H9 (cell line): ENCODE measurements around the gene ERC2. TPM values are rescaled to one million over a fixed set of nuclear protein-coding genes. Genes with fewer than 3 reads are reported as not detected.
A peak's percentile ranks its signal among the peaks of the same experiment; 100 is the strongest.

Experiments
- DNase-seq: peaks from one replicate; pipeline ENCODE4 v3.0.0-alpha.2; 2017
- H2AFZ ChIP-seq: one replicate; pipeline ENCODE4 v1.6.1; 2013; ENCODE audit warnings: mild to moderate bottlenecking, low read length, control low read depth, moderate library complexity
- H2AK5ac ChIP-seq: 2 replicates; pipeline ENCODE4 v1.6.1; 2013; ENCODE audit warnings: low read length, control low read depth, mixed read lengths; ENCODE audit not compliant: insufficient read length
- H2BK120ac ChIP-seq: one replicate; pipeline ENCODE4 v1.6.1; 2013; ENCODE audit warnings: low read depth, mild to moderate bottlenecking, low read length, control low read depth, inconsistent platforms; ENCODE audit not compliant: poor library complexity, severe bottlenecking
- H2BK12ac ChIP-seq: 2 replicates; pipeline ENCODE4 v1.6.1; 2013; ENCODE audit warnings: low read length, control low read depth, mixed read lengths, low read depth; ENCODE audit not compliant: insufficient read length
- H2BK15ac ChIP-seq: 2 replicates; pipeline ENCODE4 v1.6.1; 2013; ENCODE audit warnings: low read depth, low read length, control low read depth
- H2BK20ac ChIP-seq: one replicate; pipeline ENCODE4 v1.6.1; 2013; ENCODE audit warnings: low read depth, mild to moderate bottlenecking, low read length, control low read depth, inconsistent platforms; ENCODE audit not compliant: poor library complexity, severe bottlenecking
- H2BK5ac ChIP-seq: 2 replicates; pipeline ENCODE4 v1.6.1; 2013; ENCODE audit warnings: low read length, control low read depth, mixed read lengths; ENCODE audit not compliant: insufficient read length
- H3K14ac ChIP-seq: 2 replicates; pipeline ENCODE4 v1.6.1; 2013; ENCODE audit warnings: low read length, control low read depth; ENCODE audit not compliant: insufficient read depth
- H3K18ac ChIP-seq: 2 replicates; pipeline ENCODE4 v1.6.1; 2013; ENCODE audit warnings: low read depth, mild to moderate bottlenecking, mixed read lengths, low read length, control low read depth; ENCODE audit not compliant: insufficient read length
- H3K23ac ChIP-seq: 2 replicates; pipeline ENCODE4 v1.6.1; 2013; ENCODE audit warnings: low read length, control low read depth, mixed read lengths, low read depth; ENCODE audit not compliant: insufficient read length
- H3K23me2 ChIP-seq: 2 replicates; pipeline ENCODE4 v1.6.1; 2013; ENCODE audit warnings: low read depth, mild to moderate bottlenecking, mixed read lengths, low read length, control low read depth; ENCODE audit not compliant: insufficient read length, poor library complexity, severe bottlenecking
- H3K27ac ChIP-seq: 2 replicates; pipeline ENCODE4 v1.5.1; 2013; ENCODE audit warnings: low read length, control low read depth, mixed read lengths, low read depth; ENCODE audit not compliant: insufficient read length
- H3K27me3 ChIP-seq: 2 replicates; pipeline ENCODE4 v1.6.1; 2013; ENCODE audit warnings: low read length, control low read depth, inconsistent platforms; ENCODE audit not compliant: insufficient read depth
- H3K4ac ChIP-seq: 2 replicates; pipeline ENCODE4 v1.6.1; 2013; ENCODE audit warnings: low read depth, mild to moderate bottlenecking, control low read depth, inconsistent platforms, low read length, moderate library complexity
- H3K4me1 ChIP-seq: 2 replicates; pipeline ENCODE4 v1.6.1; 2013; ENCODE audit warnings: low read length, control low read depth, inconsistent platforms; ENCODE audit not compliant: insufficient read depth
- H3K4me2 ChIP-seq: 2 replicates; pipeline ENCODE4 v1.6.1; 2013; ENCODE audit warnings: low read length, control low read depth, mixed read lengths; ENCODE audit not compliant: insufficient read length, insufficient read depth
- H3K56ac ChIP-seq: 2 replicates; pipeline ENCODE4 v1.6.1; 2013; ENCODE audit warnings: low read depth, mild to moderate bottlenecking, mixed read lengths, low read length, control low read depth; ENCODE audit not compliant: insufficient read length
- H3K79me1 ChIP-seq: 2 replicates; pipeline ENCODE4 v1.6.1; 2013; ENCODE audit warnings: low read depth, mild to moderate bottlenecking, moderate library complexity, low read length, control low read depth, inconsistent platforms; ENCODE audit not compliant: insufficient read depth, poor library complexity, severe bottlenecking
- H3K79me2 ChIP-seq: 2 replicates; pipeline ENCODE4 v1.6.1; 2013; ENCODE audit warnings: low read length, control low read depth, inconsistent platforms; ENCODE audit not compliant: insufficient read depth
- H3K9ac ChIP-seq: 2 replicates; pipeline ENCODE4 v1.6.1; 2013; ENCODE audit warnings: low read length, control low read depth, mixed read lengths; ENCODE audit not compliant: insufficient read length; ENCODE audit errors: extremely low read depth
- H3K9me3 ChIP-seq: one replicate; pipeline ENCODE4 v1.6.1; 2013; ENCODE audit warnings: low read depth, low read length, inconsistent platforms; ENCODE audit not compliant: control insufficient read depth
- H3T11ph ChIP-seq: one replicate; pipeline ENCODE4 v1.6.1; 2013; ENCODE audit warnings: mild to moderate bottlenecking, low read length, control low read depth, inconsistent platforms
- H4K20me1 ChIP-seq: one replicate; pipeline ENCODE4 v1.6.1; 2013; ENCODE audit not compliant: control insufficient read depth, insufficient read length, insufficient read depth
- H4K5ac ChIP-seq: 2 replicates; pipeline ENCODE4 v1.6.1; 2013; ENCODE audit warnings: low read depth, mild to moderate bottlenecking, mixed read lengths, low read length, control low read depth; ENCODE audit not compliant: insufficient read length
- H4K8ac ChIP-seq: replicated peaks from 2 replicates; pipeline ENCODE4 v1.6.1; 2013; ENCODE audit warnings: low read length, control low read depth, mixed read lengths, low read depth; ENCODE audit not compliant: insufficient read length
- H4K91ac ChIP-seq: 2 replicates; pipeline ENCODE4 v1.6.1; 2013; ENCODE audit warnings: low read depth, mild to moderate bottlenecking, moderate library complexity, mixed read lengths, low read length, control low read depth; ENCODE audit not compliant: insufficient read length
- H3K27ac Mint-ChIP-seq, 3 experiments: 2 replicates in 2 of 3; 3 replicates in 1 of 3; pipeline ENCODE4 v1.8.0; 2020 to 2021; ENCODE audit warnings: mixed read lengths in 3 of 3, mild to moderate bottlenecking in 1 of 3, moderate library complexity in 1 of 3
- H3K27me3 Mint-ChIP-seq: 2 replicates; pipeline ENCODE4 v1.8.0; 2021; ENCODE audit warnings: low read depth, mild to moderate bottlenecking, moderate library complexity, mixed read lengths
- H3K36me3 Mint-ChIP-seq, 3 experiments: 2 replicates in 2 of 3; 3 replicates in 1 of 3; pipeline ENCODE4 v1.8.0; 2020 to 2021; ENCODE audit warnings: low read depth in 3 of 3, mixed read lengths in 3 of 3; ENCODE audit not compliant: insufficient read depth in 1 of 3
- H3K4me1 Mint-ChIP-seq, 2 experiments: 2 replicates each; pipeline ENCODE4 v1.8.0; 2020; ENCODE audit warnings: mixed read lengths in 2 of 2
- H3K4me3 Mint-ChIP-seq, 2 experiments: 2 replicates in 1 of 2; 3 replicates in 1 of 2; pipeline ENCODE4 v1.8.0; 2020 to 2021; ENCODE audit warnings: mild to moderate bottlenecking in 2 of 2, mixed read lengths in 2 of 2, moderate library complexity in 1 of 2
- H3K9me3 Mint-ChIP-seq, 2 experiments: 2 replicates in 1 of 2; 3 replicates in 1 of 2; pipeline ENCODE4 v1.8.0; 2020; ENCODE audit warnings: mild to moderate bottlenecking in 2 of 2, mixed read lengths in 2 of 2, moderate library complexity in 1 of 2
- CTCF ChIP-seq: fragments of 200-600 bp; sonication (generic); conservative IDR thresholded peaks from 3 replicates; pipeline ENCODE4 v1.8.0; 2021; ENCODE audit warnings: antibody characterized with exemption, mild to moderate bottlenecking
- WGBS: extraction: QIAGEN DNeasy Blood & Tissue Kit; methylation state at CpG from one replicate; pipeline ENCODE4 v1.1.7; 2013; ENCODE audit warnings: missing lambda C conversion rate, low lambda C conversion rate, mixed read lengths; ENCODE audit not compliant: insufficient read length; ENCODE audit errors: extremely low coverage; 5-methylcytosine and 5-hydroxymethylcytosine counted together
- total RNA-seq: library from RNA; stranded (reverse); gene quantifications from 2 replicates; pipeline ENCODE4 v1.2.1, GENCODE V29; 2021

ERC2 gene
- total RNA-seq, 1 experiment from 2014 or later = 15.4 TPM

DNA sequence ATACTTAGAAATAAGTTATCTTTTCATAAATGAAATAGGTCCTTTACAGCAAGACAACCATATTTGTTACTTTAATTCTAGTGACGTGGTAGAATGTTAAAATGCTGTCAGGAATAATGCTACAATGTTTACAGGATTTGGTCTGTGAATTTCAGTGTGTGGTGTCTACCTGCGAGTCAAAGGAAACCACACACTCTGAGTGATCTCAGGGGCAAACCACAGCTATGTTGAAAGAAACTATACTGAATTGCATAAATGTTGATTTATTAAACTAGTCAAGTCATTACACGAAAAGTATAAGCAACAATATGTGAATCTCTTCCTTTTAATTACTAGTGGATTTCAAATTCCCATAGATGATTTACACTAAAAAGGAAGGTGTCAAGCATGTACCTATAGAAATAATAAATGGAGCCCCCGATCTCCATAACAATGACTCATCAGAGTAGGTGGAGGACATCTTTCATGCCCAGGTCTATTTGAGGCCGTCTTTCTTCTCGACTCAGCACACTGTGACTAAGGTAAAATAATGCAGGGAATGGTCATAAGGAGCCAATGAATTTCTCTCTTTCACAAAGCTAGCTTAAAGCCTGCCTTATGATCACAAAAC, 463.0 kb downstream of the ERC2 start:
- Histone ChIP-seq H3T11ph (no peak overlapping the region), H4K8ac (no peak overlapping the region), H2AK5ac (no peak overlapping the region), H4K91ac (no peak overlapping the region), H3K79me1 (no peaks in the 10 kb centered on the region), H3K23me2 (no peaks in the 10 kb centered on the region), H3K9ac (no peak overlapping the region), H3K23ac (no peak overlapping the region), H2BK120ac (no peak overlapping the region), H2BK12ac (no peak overlapping the region), H3K56ac (no peak overlapping the region), H2BK15ac (no peak overlapping the region), H3K27me3 (no peaks in the 10 kb centered on the region), H2AFZ (no peak overlapping the region), H3K18ac (no peak overlapping the region), H4K20me1 (no peaks in the 10 kb centered on the region), H3K4me2 (no peak overlapping the region), H3K4ac (no peak overlapping the region), H3K9me3 (no peaks in the 10 kb centered on the region), H2BK20ac (no peak overlapping the region), H3K14ac (no peak overlapping the region), H3K4me1 (peaks cover 4% of the 10 kb centered on the region; the same call in 1 of the 2 replicates), H4K5ac (no peak overlapping the region), H3K79me2 (no peaks in the 10 kb centered on the region), H2BK5ac (no peak overlapping the region), H3K27ac (no peak overlapping the region)
- no peak overlapping the region for H3K4me3 Mint-ChIP-seq
- H3K27me3 Mint-ChIP-seq = no peaks in the 10 kb centered on the region
- H3K27ac Mint-ChIP-seq = peak overlapping the region in 2 of 3 experiments; percentile 11 to 50; a peak in 1 of 7 replicates
- no peak for TF ChIP-seq CTCF
- WGBS = no CpG with 5 or more reads among the region's 6 CpGs
- H3K4me1 Mint-ChIP-seq = peaks cover 56 to 72% of the 10 kb centered on the region in 2 experiments
- DNase-seq = no peak
- no peaks in the 10 kb centered on the region for H3K9me3 Mint-ChIP-seq
- H3K36me3 Mint-ChIP-seq = no peaks in the 10 kb centered on the region
